SK-N-SH (cell line): ENCODE data around the gene NEDD8. TPM values are rescaled to one million over a fixed set of nuclear protein-coding genes. Genes with fewer than 3 reads are reported as not detected.

Experiments
- CTCF ChIA-PET: fragments of 300-600, 350-600 bp; formaldehyde crosslinking; extraction: SDS; loops from one replicate; lab custom pipeline; 2021; lab: Yijun Ruan, JAX
- POLR2A ChIA-PET: fragments of 350-600 bp; sonication (Branson Sonifier 250); formaldehyde crosslinking; extraction: SDS; loops from one replicate; lab custom pipeline; 2020; ENCODE audit warnings: antibody characterized with exemption, inconsistent platforms; lab: Yijun Ruan, JAX
- DNase-seq: peaks from one replicate; pipeline ENCODE4 v3.0.0; 2012
- H2AFZ ChIP-seq: fragments of 200-600 bp; sonication (generic); 2 replicates; pipeline ENCODE4 v1.8.1; 2016; ENCODE audit warnings: antibody characterized with exemption, mild to moderate bottlenecking, low read depth
- H3F3A ChIP-seq: fragments of 200-600 bp; sonication (generic); replicated peaks from 2 replicates; pipeline ENCODE3; 2016; ENCODE audit warnings: antibody characterized with exemption, mild to moderate bottlenecking; ENCODE audit not compliant: insufficient read depth
- H3K27ac ChIP-seq, 2 experiments: fragments of 200-500 bp in 1 of 2; fragments of 200-600 bp in 1 of 2; sonication (Bioruptor generic) in 1 of 2; sonication (generic), shearing (Covaris generic) in 1 of 2; 2 replicates each; pipeline versions ENCODE4 v1.5.1 to v1.6.1; 2014 to 2016; ENCODE audit warnings: low read depth in 2 of 2, inconsistent platforms in 1 of 2, low read length in 1 of 2, mild to moderate bottlenecking in 1 of 2, mixed read lengths in 1 of 2
- H3K27me3 ChIP-seq: fragments of 200-600 bp; sonication (generic), shearing (Covaris generic); 2 replicates; pipeline ENCODE4 v1.6.1; 2016; ENCODE audit warnings: mixed run types; ENCODE audit not compliant: insufficient read depth
- H3K36me3 ChIP-seq, 2 experiments: fragments of 200-500 bp in 1 of 2; fragments of 200-600 bp in 1 of 2; sonication (Bioruptor generic) in 1 of 2; sonication (generic) in 1 of 2; replicated peaks in 1 of 2; 2 replicates each; pipeline versions ENCODE3 to v1.5.1; 2014 to 2016; ENCODE audit warnings: low read length in 1 of 2, mild to moderate bottlenecking in 1 of 2; ENCODE audit not compliant: insufficient read depth in 2 of 2, control insufficient read depth in 1 of 2
- H3K4me1 ChIP-seq, 2 experiments: fragments of 200-500 bp in 1 of 2; fragments of 200-600 bp in 1 of 2; sonication (Bioruptor generic) in 1 of 2; sonication (generic), shearing (Covaris generic) in 1 of 2; 2 replicates each; pipeline versions ENCODE4 v1.5.1 to v1.6.1; 2014 to 2016; ENCODE audit warnings: low read depth in 1 of 2, low read length in 1 of 2, mixed run types in 1 of 2; ENCODE audit not compliant: insufficient read depth in 2 of 2, control insufficient read depth in 1 of 2
- H3K4me2 ChIP-seq: fragments of 200-600 bp; sonication (generic), shearing (Covaris generic); 2 replicates; pipeline ENCODE4 v1.6.1; 2017; ENCODE audit warnings: mixed run types
- H3K4me3 ChIP-seq, 2 experiments: fragments of 200-500 bp in 1 of 2; fragments of 200-600 bp in 1 of 2; sonication (Bioruptor generic) in 1 of 2; sonication (generic), shearing (Covaris generic) in 1 of 2; 2 replicates each; pipeline versions ENCODE4 v1.5.1 to v1.8.1; 2014 to 2016; ENCODE audit warnings: low read depth in 2 of 2, inconsistent platforms in 1 of 2, low read length in 1 of 2, mild to moderate bottlenecking in 1 of 2, mixed read lengths in 1 of 2, moderate library complexity in 1 of 2
- H3K79me2 ChIP-seq: fragments of 200-600 bp; sonication (generic); 2 replicates; pipeline ENCODE4 v1.8.1; 2017; ENCODE audit warnings: mild to moderate bottlenecking; ENCODE audit not compliant: insufficient read depth
- H3K9ac ChIP-seq: fragments of 200-600 bp; sonication (generic); 2 replicates; pipeline ENCODE4 v1.6.1; 2017; ENCODE audit warnings: mixed run types
- H3K9me2 ChIP-seq: fragments of 200-600 bp; sonication (generic); 2 replicates; pipeline ENCODE4 v1.6.1; 2017; ENCODE audit warnings: mixed run types
- H3K9me3 ChIP-seq: fragments of 200-600 bp; sonication (generic); 2 replicates; pipeline ENCODE4 v1.6.1; 2017; ENCODE audit warnings: mixed run types, mild to moderate bottlenecking, moderate library complexity
- H4K20me1 ChIP-seq: fragments of 200-600 bp; sonication (generic); 2 replicates; pipeline ENCODE4 v1.6.1; 2017; ENCODE audit warnings: mild to moderate bottlenecking, mixed run types; ENCODE audit not compliant: insufficient read depth
- FOXJ3 ChIP-seq: sonication (generic); formaldehyde crosslinking; IDR thresholded peaks from 2 replicates; pipeline ENCODE4 v1.5.1; 2020; ENCODE audit warnings: mild to moderate bottlenecking, missing genetic modification reagents
- GATA2 ChIP-seq: sonication (generic); formaldehyde crosslinking; IDR thresholded peaks from 2 replicates; pipeline ENCODE4 v1.5.0; 2020; ENCODE audit warnings: mild to moderate bottlenecking, missing genetic modification reagents
- JUND ChIP-seq: IDR thresholded peaks from 2 replicates; pipeline ENCODE4 v1.4.0; 2012
- NFIC ChIP-seq: IDR thresholded peaks from 2 replicates; pipeline ENCODE4 v1.4.0; 2012; ENCODE audit warnings: borderline replicate concordance
- RAD21 ChIP-seq: IDR thresholded peaks from 2 replicates; pipeline ENCODE4 v1.6.1; 2012; ENCODE audit warnings: mild to moderate bottlenecking, low read length
- RCOR1 ChIP-seq: fragments of 150-350 bp; IDR thresholded peaks from 2 replicates; pipeline ENCODE4 v1.6.1; 2017; ENCODE audit warnings: antibody characterized with exemption, low read length
- TCF12 ChIP-seq: IDR thresholded peaks from 2 replicates; pipeline ENCODE4 v1.4.0; 2012
- WGBS: methylation state at CpG from one replicate; pipeline ENCODE4 v1.1.6; 2017; ENCODE audit warnings: low lambda C conversion rate; 5-methylcytosine and 5-hydroxymethylcytosine counted together
- polyA plus RNA-seq, 3 experiments: library from polyadenylated mRNA; depleted of rRNA; stranded (reverse); fragments of >200 nt; gene quantifications; 2 replicates each; pipeline ENCODE4 v1.2.3, GENCODE V29; 2012
- TF ChIP-seq, protein P1 (sequence below): IDR thresholded peaks from 2 replicates; pipeline ENCODE4; 2012
- TF ChIP-seq, protein P2 (sequence below): fragments of 150-350 bp; IDR thresholded peaks from 2 replicates; pipeline ENCODE4 v1.6.1; 2017; ENCODE audit warnings: antibody characterized with exemption, low read length, low read depth, borderline replicate concordance
- TF ChIP-seq, protein P3 (sequence below): IDR thresholded peaks from 2 replicates; pipeline ENCODE4 v1.4.0; 2012; ENCODE audit warnings: low read depth
- TF ChIP-seq, protein P4 (sequence below): fragments of 150-350 bp; IDR thresholded peaks from 2 replicates; pipeline ENCODE4 v1.6.1; 2016; ENCODE audit warnings: mild to moderate bottlenecking, low read depth, low read length
- TF ChIP-seq, protein P5 (sequence below): IDR thresholded peaks from 2 replicates; pipeline ENCODE4 v1.6.1; 2012; ENCODE audit warnings: mild to moderate bottlenecking, low read depth, low read length, moderate library complexity

NEDD8 gene
- polyA plus RNA-seq, 1 of the 3 experiments (the other 2 are of a cell fraction), result 534 TPM

DNA sequence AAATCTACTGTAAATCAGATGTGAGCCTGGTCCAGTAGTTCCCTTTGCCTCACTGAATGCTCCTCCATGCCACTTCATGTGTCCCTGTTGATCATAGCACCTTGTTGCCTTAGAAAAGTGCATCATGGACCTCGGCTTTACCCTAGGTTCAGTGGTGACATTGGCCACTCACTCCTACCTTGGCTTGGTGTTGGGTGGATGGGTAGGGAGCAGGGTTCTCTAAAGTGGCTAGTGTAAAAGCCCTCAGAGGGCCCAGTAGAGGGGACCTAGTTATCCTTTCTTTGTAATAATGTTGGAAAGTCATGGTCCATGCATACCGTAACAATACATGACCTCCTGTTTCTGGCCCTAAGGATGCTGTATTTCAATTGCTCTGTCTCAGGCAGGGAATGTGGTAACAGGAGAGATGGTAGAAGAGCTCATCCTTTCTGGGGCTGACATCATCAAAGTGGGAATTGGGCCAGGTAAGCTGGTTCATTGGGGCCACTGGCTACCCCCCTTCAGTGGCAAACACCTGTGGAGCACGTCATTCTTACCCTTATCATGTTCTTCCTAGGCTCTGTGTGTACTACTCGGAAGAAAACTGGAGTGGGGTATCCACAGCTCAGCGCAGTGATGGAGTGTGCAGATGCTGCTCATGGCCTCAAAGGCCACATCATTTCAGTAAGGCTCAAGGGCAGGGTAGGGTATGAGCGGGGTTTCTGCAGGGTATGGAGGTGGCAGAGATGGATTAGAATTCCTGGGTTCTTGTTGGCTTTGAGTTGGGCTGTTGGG is 4.7 kb upstream of the NEDD8 start:
- H3K36me3 ChIP-seq, result peaks cover 56 to 69% of the 10 kb centered on the region in 2 experiments
- TF ChIP-seq, protein P1, sequence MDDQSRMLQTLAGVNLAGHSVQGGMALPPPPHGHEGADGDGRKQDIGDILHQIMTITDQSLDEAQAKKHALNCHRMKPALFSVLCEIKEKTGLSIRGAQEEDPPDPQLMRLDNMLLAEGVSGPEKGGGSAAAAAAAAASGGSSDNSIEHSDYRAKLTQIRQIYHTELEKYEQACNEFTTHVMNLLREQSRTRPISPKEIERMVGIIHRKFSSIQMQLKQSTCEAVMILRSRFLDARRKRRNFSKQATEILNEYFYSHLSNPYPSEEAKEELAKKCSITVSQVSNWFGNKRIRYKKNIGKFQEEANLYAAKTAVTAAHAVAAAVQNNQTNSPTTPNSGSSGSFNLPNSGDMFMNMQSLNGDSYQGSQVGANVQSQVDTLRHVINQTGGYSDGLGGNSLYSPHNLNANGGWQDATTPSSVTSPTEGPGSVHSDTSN, result no peak
- no peak for TF ChIP-seq RCOR1
- TF ChIP-seq, protein P2, sequence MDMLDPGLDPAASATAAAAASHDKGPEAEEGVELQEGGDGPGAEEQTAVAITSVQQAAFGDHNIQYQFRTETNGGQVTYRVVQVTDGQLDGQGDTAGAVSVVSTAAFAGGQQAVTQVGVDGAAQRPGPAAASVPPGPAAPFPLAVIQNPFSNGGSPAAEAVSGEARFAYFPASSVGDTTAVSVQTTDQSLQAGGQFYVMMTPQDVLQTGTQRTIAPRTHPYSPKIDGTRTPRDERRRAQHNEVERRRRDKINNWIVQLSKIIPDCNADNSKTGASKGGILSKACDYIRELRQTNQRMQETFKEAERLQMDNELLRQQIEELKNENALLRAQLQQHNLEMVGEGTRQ, result no peak
- TF ChIP-seq RAD21, result no peak
- TF ChIP-seq FOXJ3 (CRISPR knock-in tag), result no peak
- no peak for TF ChIP-seq JUND
- no peak for TF ChIP-seq NFIC
- TF ChIP-seq, protein P3, sequence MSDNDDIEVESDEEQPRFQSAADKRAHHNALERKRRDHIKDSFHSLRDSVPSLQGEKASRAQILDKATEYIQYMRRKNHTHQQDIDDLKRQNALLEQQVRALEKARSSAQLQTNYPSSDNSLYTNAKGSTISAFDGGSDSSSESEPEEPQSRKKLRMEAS, result no peak

DNA sequence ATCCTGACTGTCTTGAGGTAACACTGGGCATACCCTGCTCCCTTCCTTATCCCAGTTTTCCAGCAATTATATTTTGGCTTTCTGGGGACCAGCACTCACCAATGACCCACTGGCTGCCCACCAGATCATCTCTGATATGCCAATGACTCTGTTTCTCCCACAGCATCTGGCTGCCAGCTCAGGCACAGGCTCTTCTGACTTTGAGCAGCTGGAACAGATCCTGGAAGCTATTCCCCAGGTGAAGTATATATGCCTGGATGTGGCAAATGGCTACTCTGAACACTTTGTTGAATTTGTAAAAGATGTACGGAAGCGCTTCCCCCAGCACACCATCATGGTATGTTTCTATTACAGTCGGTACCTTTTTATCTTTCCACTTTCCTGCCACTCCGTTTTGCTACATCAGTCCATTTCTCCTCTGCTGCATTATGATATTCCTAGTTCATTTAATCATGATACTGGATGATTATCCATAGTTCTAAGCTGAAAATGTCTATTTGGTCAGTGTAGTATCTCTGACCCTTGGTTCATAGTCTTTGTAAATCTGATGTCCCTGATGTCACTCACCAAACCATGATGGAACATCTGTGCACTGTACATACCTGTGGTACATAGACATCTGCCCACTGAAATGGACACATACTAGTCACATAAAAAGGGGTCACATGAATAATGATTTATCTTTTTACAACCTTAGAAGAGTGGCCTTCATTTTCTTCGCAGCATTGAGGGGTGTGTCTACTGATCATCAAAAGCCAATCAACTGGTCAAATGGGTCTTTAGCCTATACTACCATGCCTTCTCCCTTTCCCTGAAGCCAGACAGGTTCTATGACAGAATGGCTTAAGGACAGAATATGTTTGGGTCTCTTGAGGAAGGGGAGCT is 3.9 kb upstream of the NEDD8 start:
- Histone ChIP-seq H3K27me3 (no peaks in the 10 kb centered on the region), H3K4me3 (no peak overlapping the region), H3K36me3 (peaks cover 52 to 69% of the 10 kb centered on the region in 2 experiments), H3K27ac (no peak overlapping the region), H3K79me2 (peaks cover 69% of the 10 kb centered on the region), H3F3A (peaks cover 13% of the 10 kb centered on the region), H4K20me1 (no peaks in the 10 kb centered on the region), H3K9me3 (no peaks in the 10 kb centered on the region), H3K4me1 (peaks cover 28 to 33% of the 10 kb centered on the region in 2 experiments; a peak in 3 of 4 replicates), H3K9ac (no peak overlapping the region), H2AFZ (no peak overlapping the region), H3K4me2 (no peak overlapping the region), H3K9me2 (no peaks in the 10 kb centered on the region)
- no peak for DNase-seq
- WGBS, result 99% methylated on average over 5 of the region's 5 CpGs
- ChIA-PET CTCF (interaction anchor here (1.2 to 12.0 kb wide), 7 partner anchors 20 to 196 kb away, joined by 5 to 191 read pairs (median 10); partner anchors contain the start of genes CHMP4A, CIDEB, DHRS1 and MDP1), POLR2A (interaction anchor here (1.1 kb wide), 1 partner anchor 17 kb away, joined by 3 read pairs; no protein-coding TSS in a partner anchor)
- TF ChIP-seq JUND (no peak), FOXJ3 (CRISPR knock-in tag) (no peak), TCF12 (no peak), GATA2 (CRISPR knock-in tag) (no peak)
- TF ChIP-seq, protein P4, sequence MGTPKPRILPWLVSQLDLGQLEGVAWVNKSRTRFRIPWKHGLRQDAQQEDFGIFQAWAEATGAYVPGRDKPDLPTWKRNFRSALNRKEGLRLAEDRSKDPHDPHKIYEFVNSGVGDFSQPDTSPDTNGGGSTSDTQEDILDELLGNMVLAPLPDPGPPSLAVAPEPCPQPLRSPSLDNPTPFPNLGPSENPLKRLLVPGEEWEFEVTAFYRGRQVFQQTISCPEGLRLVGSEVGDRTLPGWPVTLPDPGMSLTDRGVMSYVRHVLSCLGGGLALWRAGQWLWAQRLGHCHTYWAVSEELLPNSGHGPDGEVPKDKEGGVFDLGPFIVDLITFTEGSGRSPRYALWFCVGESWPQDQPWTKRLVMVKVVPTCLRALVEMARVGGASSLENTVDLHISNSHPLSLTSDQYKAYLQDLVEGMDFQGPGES, result no peak
- TF ChIP-seq, protein P1, result no peak
- TF ChIP-seq, protein P5, sequence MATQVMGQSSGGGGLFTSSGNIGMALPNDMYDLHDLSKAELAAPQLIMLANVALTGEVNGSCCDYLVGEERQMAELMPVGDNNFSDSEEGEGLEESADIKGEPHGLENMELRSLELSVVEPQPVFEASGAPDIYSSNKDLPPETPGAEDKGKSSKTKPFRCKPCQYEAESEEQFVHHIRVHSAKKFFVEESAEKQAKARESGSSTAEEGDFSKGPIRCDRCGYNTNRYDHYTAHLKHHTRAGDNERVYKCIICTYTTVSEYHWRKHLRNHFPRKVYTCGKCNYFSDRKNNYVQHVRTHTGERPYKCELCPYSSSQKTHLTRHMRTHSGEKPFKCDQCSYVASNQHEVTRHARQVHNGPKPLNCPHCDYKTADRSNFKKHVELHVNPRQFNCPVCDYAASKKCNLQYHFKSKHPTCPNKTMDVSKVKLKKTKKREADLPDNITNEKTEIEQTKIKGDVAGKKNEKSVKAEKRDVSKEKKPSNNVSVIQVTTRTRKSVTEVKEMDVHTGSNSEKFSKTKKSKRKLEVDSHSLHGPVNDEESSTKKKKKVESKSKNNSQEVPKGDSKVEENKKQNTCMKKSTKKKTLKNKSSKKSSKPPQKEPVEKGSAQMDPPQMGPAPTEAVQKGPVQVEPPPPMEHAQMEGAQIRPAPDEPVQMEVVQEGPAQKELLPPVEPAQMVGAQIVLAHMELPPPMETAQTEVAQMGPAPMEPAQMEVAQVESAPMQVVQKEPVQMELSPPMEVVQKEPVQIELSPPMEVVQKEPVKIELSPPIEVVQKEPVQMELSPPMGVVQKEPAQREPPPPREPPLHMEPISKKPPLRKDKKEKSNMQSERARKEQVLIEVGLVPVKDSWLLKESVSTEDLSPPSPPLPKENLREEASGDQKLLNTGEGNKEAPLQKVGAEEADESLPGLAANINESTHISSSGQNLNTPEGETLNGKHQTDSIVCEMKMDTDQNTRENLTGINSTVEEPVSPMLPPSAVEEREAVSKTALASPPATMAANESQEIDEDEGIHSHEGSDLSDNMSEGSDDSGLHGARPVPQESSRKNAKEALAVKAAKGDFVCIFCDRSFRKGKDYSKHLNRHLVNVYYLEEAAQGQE, result no peak
- TF ChIP-seq, protein P2, result no peak

More for the DNA sequence above, 4.7 kb upstream of the NEDD8 start:
- Histone ChIP-seq H3K27me3 (no peaks in the 10 kb centered on the region), H3K27ac (no peak overlapping the region), H3K9ac (no peak overlapping the region), H3K4me1 (peaks cover 33 to 36% of the 10 kb centered on the region in 2 experiments; a peak in 3 of 4 replicates), H3K4me2 (no peak overlapping the region), H3K4me3 (no peak overlapping the region), H3F3A (peaks cover 13% of the 10 kb centered on the region), H4K20me1 (no peaks in the 10 kb centered on the region), H3K9me2 (no peaks in the 10 kb centered on the region), H3K79me2 (peaks cover 69% of the 10 kb centered on the region), H3K9me3 (no peaks in the 10 kb centered on the region), H2AFZ (no peak overlapping the region)
- no peak for DNase-seq
- ChIA-PET POLR2A (no interaction called here), CTCF (interaction anchor here (1.0 to 12.0 kb wide), 6 partner anchors 21 to 194 kb away, joined by 3 to 191 read pairs (median 9); partner anchors contain the start of genes CIDEB, DHRS1, MDP1 and NOP9)
- WGBS, result 93% methylated on average over 6 of the region's 6 CpGs
